Endothelial cell of umbilical vein (primary cell): Measurements from ENCODE around the gene ZNF827. TPM values are rescaled to one million over a fixed set of nuclear protein-coding genes. Genes with fewer than 3 reads are reported as not detected.

Experiments
- BruUV-seq: library from RNA; stranded (reverse); fragments of 400-500 nt; replicated peaks from 2 replicates; lab custom pipeline; 2021; lab: Mats Ljungman, UMichigan
- CTCF ChIA-PET: fragments of 300-600, 350-600 bp; sonication (Branson Sonifier 250); formaldehyde crosslinking; loops from one replicate; lab custom pipeline; 2021; ENCODE audit warnings: antibody characterized with exemption, inconsistent platforms; lab: Charles Lee
- POLR2A ChIA-PET: fragments of 300-600, 350-600 bp; sonication (Branson Sonifier 250); formaldehyde crosslinking; loops from one replicate; lab custom pipeline; 2021; ENCODE audit warnings: antibody characterized with exemption, inconsistent platforms; lab: Charles Lee
- DNase-seq: peaks from one replicate; pipeline ENCODE4 v3.0.0-alpha.2; 2011; ENCODE audit warnings: low read depth, low spot score
- FAIRE-seq: peaks from 2 replicates; lab custom pipeline; 2011; peaks lifted over from hg19 to GRCh38; lab: Jason Lieb, UNC
- H2AFZ ChIP-seq: 2 replicates; pipeline ENCODE4 v1.6.0; 2012; ENCODE audit warnings: low read depth, low read length, control low read depth, inconsistent platforms
- H3K27ac ChIP-seq: 2 replicates; pipeline ENCODE4 v1.5.1; 2011; ENCODE audit warnings: low read depth, mild to moderate bottlenecking, control low read depth, low read length, moderate library complexity; ENCODE audit not compliant: insufficient read depth
- H3K27me3 ChIP-seq, 2 experiments: 2 replicates each; pipeline versions ENCODE4 v1.6.0 to v1.6.1; 2011; ENCODE audit warnings: low read length in 2 of 2, mixed read lengths in 1 of 2; ENCODE audit not compliant: control insufficient read depth in 2 of 2, insufficient read depth in 2 of 2
- H3K36me3 ChIP-seq, 2 experiments: 2 replicates in 1 of 2; 3 replicates in 1 of 2; pipeline ENCODE4 v1.5.1; 2011; ENCODE audit warnings: low read length in 2 of 2, mild to moderate bottlenecking in 1 of 2, moderate library complexity in 1 of 2; ENCODE audit not compliant: control insufficient read depth in 2 of 2, insufficient read depth in 2 of 2; ENCODE audit errors: extremely low read depth in 1 of 2
- H3K4me1 ChIP-seq: 3 replicates; pipeline ENCODE4 v1.5.1; 2011; ENCODE audit warnings: mild to moderate bottlenecking, low read length; ENCODE audit not compliant: control insufficient read depth, insufficient read depth; ENCODE audit errors: extremely low read depth
- H3K4me2 ChIP-seq: 2 replicates; pipeline ENCODE4 v1.6.1; 2011; ENCODE audit warnings: low read length, control low read depth, mixed read lengths; ENCODE audit not compliant: insufficient read depth
- H3K4me3 ChIP-seq, 3 experiments: fragments of 200-600 bp in 1 of 3; sonication (generic), shearing (Covaris generic) in 1 of 3; replicated peaks in 1 of 3; 2 replicates each; pipeline ENCODE4 v1.5.1; 2011 to 2016; ENCODE audit warnings: control low read depth in 3 of 3, low read length in 3 of 3, mild to moderate bottlenecking in 2 of 3, inconsistent platforms in 1 of 3, low read depth in 1 of 3, moderate library complexity in 1 of 3; ENCODE audit not compliant: insufficient read depth in 1 of 3
- H3K79me2 ChIP-seq: 2 replicates; pipeline ENCODE4 v1.6.0; 2012; ENCODE audit warnings: low read length, inconsistent platforms; ENCODE audit not compliant: control insufficient read depth, insufficient read depth
- H3K9ac ChIP-seq: replicated peaks from 2 replicates; pipeline ENCODE3; 2011; ENCODE audit warnings: low read length, control low read depth; ENCODE audit not compliant: insufficient read depth; ENCODE audit errors: extremely low read depth
- H3K9me1 ChIP-seq: replicated peaks from 3 replicates; pipeline ENCODE4 v1.6.0; 2011; ENCODE audit warnings: mild to moderate bottlenecking, low read length; ENCODE audit not compliant: control insufficient read depth, insufficient read depth; ENCODE audit errors: extremely low read depth
- H3K9me3 ChIP-seq: replicated peaks from 2 replicates; pipeline ENCODE4 v1.5.1; 2012; ENCODE audit warnings: low read length, inconsistent platforms; ENCODE audit not compliant: control insufficient read depth, insufficient read depth
- H4K20me1 ChIP-seq: replicated peaks from 2 replicates; pipeline ENCODE3; 2011; ENCODE audit warnings: mild to moderate bottlenecking, low read length; ENCODE audit not compliant: control insufficient read depth, insufficient read depth; ENCODE audit errors: extremely low read depth
- EZH2 ChIP-seq: IDR thresholded peaks from 2 replicates; pipeline ENCODE4 v1.6.1; 2012; ENCODE audit warnings: borderline replicate concordance, low read depth, mild to moderate bottlenecking, moderate library complexity, low read length, inconsistent platforms; ENCODE audit not compliant: severe bottlenecking
- FOS ChIP-seq: IDR thresholded peaks from 2 replicates; pipeline ENCODE4 v1.6.1; 2011; ENCODE audit warnings: mild to moderate bottlenecking, low read length, moderate library complexity, borderline replicate concordance; ENCODE audit not compliant: insufficient read depth
- GATA2 ChIP-seq: IDR thresholded peaks from 2 replicates; pipeline ENCODE4 v1.7.0; 2011; ENCODE audit warnings: low read depth, mild to moderate bottlenecking, moderate library complexity, mixed read lengths, low read length; ENCODE audit not compliant: insufficient read length, insufficient read depth
- JUN ChIP-seq: IDR thresholded peaks from 2 replicates; pipeline ENCODE4 v1.6.1; 2011; ENCODE audit warnings: borderline replicate concordance, low read depth; ENCODE audit not compliant: insufficient read length, insufficient read depth
- MAX ChIP-seq: IDR thresholded peaks from 2 replicates; pipeline ENCODE4 v1.6.1; 2011; ENCODE audit not compliant: insufficient read depth, insufficient read length
- MYC ChIP-seq: IDR thresholded peaks from one replicate; pipeline ENCODE4 v1.6.1; 2011; ENCODE audit warnings: mild to moderate bottlenecking, low read depth, low read length
- POLR2A ChIP-seq: IDR thresholded peaks from 2 replicates; pipeline ENCODE4 v1.6.1; 2012; ENCODE audit warnings: low read depth, mild to moderate bottlenecking, control low read depth, low read length
- POLR2AphosphoS5 ChIP-seq: IDR thresholded peaks from 2 replicates; pipeline ENCODE4 v1.6.1; 2012; ENCODE audit warnings: low read depth, mild to moderate bottlenecking, control low read depth, low read length, moderate library complexity; ENCODE audit not compliant: insufficient read depth
- dilution Hi-C: fragments of 300-500 bp; cut with MboI; formaldehyde crosslinking; loops from one replicate; pipeline ENCODE4 v1.15.0; 2019; ENCODE audit warnings: low sequenced_read_pairs; ENCODE audit not compliant: extremely low pct_ligation_motif_present
- intact Hi-C: fragments of 100-400 bp; cut with micrococcal nuclease; formaldehyde crosslinking; loops from one replicate; pipeline ENCODE4 v1.10.0; 2022
- polyA plus RNA-seq, 4 experiments: library from polyadenylated mRNA; depleted of rRNA in 3 of 4; stranded (reverse) in 3 of 4; unstranded in 1 of 4; fragments of >200 nt; gene quantifications; 2 replicates each; pipeline versions ENCODE4 v1.2.1 to v1.2.3, GENCODE V29; 2011 to 2012; ENCODE audit warnings: missing spikeins in 1 of 4
- total RNA-seq: library from RNA; stranded (reverse); gene quantifications from 2 replicates; pipeline ENCODE4 v1.2.3, GENCODE V29; 2021
- TF ChIP-seq, protein P1 (sequence below), 2 donors: IDR thresholded peaks; 1 replicate in 1 of 2; 2 replicates in 1 of 2; pipeline ENCODE4 v1.5.1; 2011; ENCODE audit warnings: low read length in 2 of 2, mild to moderate bottlenecking in 2 of 2, moderate library complexity in 2 of 2, control low read depth in 1 of 2, inconsistent platforms in 1 of 2, low read depth in 1 of 2; ENCODE audit not compliant: insufficient read depth in 1 of 2; ENCODE audit errors: extremely low read depth in 1 of 2

The ZNF827 gene
- total and polyA plus RNA-seq, 2 donors (not counting 3 experiments of a cell fraction or from before 2014, with no cell fraction given), result 16.9 to 23.7 TPM

DNA sequence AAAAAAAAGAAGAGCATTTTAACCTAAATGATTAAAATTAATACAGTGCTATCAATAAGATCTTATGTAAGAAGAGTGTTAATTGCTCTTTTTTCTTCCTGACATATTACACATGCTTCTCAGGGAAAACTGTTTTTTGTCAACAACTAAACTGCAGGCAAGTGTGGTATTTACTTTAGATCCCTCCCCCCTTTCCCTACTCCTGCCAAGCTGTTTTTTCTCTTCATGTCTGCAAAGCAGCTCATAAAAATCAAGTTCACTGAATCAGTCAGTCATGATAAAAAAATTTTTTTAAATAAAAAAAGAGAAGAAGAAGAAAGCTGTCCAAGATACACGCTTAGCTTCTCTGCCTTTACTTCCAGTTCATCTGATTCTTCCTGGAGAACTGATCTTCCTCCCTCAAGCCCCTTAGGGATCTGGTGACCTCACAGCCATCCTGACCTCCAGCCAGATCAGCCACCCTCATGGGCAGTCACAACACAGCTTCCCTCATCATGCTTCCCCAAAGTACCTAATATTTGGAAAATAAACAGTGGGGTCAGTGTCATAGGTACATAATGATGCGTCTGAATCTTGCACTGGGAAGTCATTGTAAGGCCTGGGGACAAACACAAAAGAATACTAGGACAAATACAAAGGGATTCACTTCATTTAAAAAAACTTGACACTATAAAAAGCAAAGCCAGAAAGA, 87.0 kb downstream of the ZNF827 start:
- H3K9me3 ChIP-seq, result no peaks in the 10 kb centered on the region
- no peak for FAIRE-seq
- H4K20me1 ChIP-seq, result no peaks in the 10 kb centered on the region
- POLR2A ChIA-PET, result no interaction called here
- H3K9ac ChIP-seq, result no peak overlapping the region
- H3K79me2 ChIP-seq, result no peaks in the 10 kb centered on the region
- H2AFZ ChIP-seq, result no peak overlapping the region
- no peak overlapping the region for H3K4me2 ChIP-seq
- intact Hi-C loops, result no loop called here
- H3K27ac ChIP-seq, result no peak overlapping the region
- dilution Hi-C loops, result no loop called here
- BruUV-seq, result no TSS peak
- H3K27me3 ChIP-seq, result no peaks in the 10 kb centered on the region
- H3K9me1 ChIP-seq, result no peaks in the 10 kb centered on the region
- H3K36me3 ChIP-seq, result no peaks in the 10 kb centered on the region
- TF ChIP-seq POLR2AphosphoS5, result no peak
- no peak for TF ChIP-seq POLR2A
- TF ChIP-seq MYC, result no peak
- TF ChIP-seq, protein P1, sequence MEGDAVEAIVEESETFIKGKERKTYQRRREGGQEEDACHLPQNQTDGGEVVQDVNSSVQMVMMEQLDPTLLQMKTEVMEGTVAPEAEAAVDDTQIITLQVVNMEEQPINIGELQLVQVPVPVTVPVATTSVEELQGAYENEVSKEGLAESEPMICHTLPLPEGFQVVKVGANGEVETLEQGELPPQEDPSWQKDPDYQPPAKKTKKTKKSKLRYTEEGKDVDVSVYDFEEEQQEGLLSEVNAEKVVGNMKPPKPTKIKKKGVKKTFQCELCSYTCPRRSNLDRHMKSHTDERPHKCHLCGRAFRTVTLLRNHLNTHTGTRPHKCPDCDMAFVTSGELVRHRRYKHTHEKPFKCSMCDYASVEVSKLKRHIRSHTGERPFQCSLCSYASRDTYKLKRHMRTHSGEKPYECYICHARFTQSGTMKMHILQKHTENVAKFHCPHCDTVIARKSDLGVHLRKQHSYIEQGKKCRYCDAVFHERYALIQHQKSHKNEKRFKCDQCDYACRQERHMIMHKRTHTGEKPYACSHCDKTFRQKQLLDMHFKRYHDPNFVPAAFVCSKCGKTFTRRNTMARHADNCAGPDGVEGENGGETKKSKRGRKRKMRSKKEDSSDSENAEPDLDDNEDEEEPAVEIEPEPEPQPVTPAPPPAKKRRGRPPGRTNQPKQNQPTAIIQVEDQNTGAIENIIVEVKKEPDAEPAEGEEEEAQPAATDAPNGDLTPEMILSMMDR (IDR thresholded peaks at IDR 0.05; ENCODE audit: extremely low read depth in 1 of 2, insufficient read depth in 1 of 2, low read depth in 1 of 2, low read length in 2 of 2), result no peak
- TF ChIP-seq MAX, result no peak
- no peak for TF ChIP-seq EZH2
- TF ChIP-seq FOS, result no peak
- no peak for TF ChIP-seq GATA2
- TF ChIP-seq JUN, result no peak
- peaks cover 7% of the 10 kb centered on the region for H3K4me1 ChIP-seq
- CTCF ChIA-PET, result interaction anchor here (0.7 to 1.4 kb wide), 2 partner anchors 9 to 13 kb away, joined by 3 to 7 read pairs; no protein-coding TSS in a partner anchor
- DNase-seq, result no peak
- no peak overlapping the region for H3K4me3 ChIP-seq
